HG03045 (cell line): ENCODE measurements around the gene STK11.
"Not testable (repeated sequence)": the region's sequence is repeated elsewhere in the genome, so short reads cannot be mapped to it uniquely, and the experiment has no call there.

ENCODE experiments used
- ATAC-seq: cut with Tn5 transposase; IDR thresholded peaks from one replicate; pipeline ENCODE4 v1.9.1; 2021; ENCODE audit warnings: mild to moderate bottlenecking, moderate library complexity; ENCODE audit not compliant: unreplicated experiment

The STK11 gene

DNA sequence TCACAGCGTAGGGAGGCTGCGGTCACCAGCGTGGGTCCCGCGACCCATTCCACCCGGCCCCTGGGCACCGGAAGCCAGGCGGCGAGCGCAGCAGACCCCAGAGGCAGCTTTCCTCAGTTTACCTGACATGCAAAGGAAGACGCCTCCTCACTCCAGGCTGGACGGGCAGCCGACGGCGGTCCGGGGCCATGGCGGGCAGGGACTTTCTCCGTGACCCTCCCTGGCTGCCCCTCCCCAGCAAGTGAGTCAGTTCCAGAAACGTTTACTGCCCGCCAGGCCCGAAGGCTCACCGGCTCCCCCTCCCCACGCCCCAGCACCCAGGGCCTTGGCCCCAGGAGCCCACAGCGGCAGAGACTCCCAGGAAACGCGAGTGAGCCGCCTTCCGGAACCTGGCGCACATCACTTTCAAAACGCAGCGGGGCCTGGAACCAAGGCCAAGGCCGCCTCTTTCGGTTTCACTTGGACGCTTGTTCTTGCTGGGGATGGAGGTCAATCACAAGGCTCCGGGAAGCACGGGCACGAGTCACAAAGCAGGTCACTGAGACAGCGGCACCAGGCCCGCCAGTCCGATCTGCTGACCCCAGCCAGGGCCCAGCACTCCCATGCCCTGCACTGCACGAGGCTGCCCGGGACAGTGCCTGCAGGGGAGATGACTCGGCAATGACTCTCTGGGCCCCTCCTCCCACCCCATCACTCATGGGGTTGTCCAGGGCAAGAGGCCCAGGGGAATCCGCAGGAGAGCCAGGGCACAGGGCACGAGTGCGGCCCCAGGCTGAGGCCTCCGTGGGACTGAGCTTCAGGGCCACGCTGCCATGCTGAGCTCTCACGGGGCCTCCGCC is 36.8 kb upstream of the STK11 start:
- ATAC-seq: no peak

DNA sequence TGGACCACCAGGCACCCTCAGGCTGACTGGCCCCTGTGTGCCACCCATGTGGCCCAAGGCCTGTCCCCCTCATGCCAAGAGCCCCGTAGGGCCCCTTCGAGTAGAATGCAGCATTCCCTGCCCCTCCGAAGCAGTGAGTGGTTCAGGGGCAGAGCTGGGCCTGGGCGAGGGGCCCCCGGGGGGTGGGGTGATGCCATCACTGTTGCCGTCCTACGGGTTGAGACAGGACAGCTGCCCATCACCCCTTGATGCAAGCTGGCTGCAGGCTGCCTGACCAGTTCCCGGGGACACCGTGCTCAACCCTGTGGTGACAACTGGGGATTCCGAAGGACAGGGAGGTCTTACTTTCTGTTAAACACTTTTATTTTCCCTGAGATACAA is 36.2 kb upstream of the STK11 start:
- no peak for ATAC-seq

DNA sequence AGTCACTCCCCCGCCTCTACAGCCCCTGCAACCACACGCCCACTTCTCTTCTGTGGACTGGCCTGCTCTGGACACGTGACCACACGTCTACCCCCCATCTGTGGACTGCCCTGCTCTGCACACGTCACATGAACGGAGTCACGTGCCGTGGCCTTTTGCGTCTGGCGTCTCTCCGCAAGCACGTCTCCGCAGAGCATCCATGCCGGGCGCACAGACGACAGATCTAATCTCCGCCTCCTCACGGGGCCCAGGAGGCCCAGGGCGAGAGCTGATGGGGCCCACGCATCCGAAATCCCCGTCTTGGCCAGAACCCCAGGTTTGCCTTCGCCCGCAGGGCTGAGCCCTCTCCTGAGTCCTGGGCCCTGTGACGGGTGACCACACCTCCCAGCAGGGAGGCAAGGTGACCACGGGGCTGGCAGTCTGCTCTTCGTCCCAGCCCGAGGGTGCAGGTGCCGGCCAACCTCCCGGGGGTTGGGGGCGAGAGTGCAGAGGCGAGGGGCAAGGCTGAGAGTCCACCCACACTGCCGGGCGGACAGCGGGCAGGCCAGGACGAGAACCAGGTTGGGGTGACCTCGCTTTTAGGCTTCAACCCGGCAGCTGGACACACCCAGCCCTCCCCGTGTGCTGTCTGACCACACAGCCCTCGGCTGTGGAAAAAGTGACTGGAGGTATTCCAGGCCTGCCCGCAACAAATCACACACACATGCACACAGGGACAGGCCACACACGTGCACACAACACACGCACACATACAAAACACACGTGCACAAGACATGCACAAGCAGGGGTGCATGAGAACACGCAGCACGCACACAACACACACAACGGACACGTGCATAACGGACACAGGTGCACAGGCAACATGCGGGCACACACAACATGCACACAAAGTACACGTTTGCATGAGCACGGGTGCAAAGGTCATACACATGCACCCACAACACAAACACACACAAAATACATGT is 35.4 kb upstream of the STK11 start:
- no peak for ATAC-seq

DNA sequence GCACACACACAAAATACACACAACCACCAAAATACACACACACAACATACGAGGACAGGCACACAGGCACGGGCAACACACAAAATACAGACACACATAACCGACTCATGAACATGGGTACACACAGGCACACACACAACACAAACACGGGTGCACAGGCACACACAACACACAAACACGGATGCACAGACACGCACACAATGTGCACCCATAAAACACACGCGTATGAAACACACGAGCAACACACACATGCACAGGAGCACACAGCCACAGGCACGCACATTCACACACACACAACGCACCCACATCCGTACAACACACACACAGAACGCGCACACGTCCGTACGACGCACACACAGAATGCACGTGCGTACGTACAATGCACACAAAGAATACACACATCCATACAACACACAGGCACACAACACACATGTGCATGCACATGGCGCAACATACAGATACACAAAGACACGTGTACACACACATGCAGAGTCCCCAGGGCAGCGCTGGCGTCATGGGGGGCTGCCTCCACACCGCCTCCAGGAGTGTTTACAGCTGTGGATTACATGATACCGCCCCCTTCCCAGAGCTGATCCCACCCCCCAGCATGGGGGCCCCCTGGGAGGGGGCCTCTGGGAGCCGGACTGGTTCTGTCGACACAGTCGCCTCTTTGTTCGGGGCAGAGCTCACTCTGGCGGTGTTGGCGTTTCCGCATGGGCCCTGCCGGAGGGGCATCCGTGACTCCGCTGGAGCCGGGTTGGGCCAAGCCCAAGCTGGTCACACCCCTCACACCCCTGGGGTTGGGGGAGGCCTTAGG is 34.4 kb upstream of the STK11 start:
- ATAC-seq: no peak

DNA sequence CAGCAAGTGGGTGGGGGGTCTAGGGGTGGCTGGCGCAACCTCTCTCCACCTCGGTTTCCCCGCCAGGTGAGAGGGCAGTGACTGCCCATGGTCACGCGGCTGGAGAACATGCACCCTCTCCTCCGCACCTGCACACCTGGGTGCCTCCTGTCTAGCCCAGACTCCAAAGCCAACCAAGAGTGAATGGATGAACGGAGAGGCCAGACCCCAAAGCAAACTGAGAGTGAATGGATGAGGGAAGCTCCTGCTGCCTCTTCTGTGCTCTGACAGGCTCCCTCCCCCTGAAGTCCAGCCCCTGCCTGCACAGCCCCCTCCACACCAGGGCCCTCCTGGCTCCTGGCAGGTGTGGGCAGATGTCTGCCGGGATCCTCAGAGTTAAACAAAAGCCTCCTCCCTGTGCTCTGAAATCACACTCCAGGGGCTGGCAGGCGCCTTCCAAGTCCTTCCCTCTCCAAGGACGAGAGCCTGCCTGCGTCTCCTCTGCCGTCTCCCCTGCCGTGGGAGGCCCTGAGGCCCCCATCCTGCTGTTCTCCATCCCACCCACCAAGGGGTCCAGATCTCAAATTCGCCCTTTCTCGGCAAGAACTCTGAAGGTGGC is 33.7 kb upstream of the STK11 start:
- no peak for ATAC-seq

DNA sequence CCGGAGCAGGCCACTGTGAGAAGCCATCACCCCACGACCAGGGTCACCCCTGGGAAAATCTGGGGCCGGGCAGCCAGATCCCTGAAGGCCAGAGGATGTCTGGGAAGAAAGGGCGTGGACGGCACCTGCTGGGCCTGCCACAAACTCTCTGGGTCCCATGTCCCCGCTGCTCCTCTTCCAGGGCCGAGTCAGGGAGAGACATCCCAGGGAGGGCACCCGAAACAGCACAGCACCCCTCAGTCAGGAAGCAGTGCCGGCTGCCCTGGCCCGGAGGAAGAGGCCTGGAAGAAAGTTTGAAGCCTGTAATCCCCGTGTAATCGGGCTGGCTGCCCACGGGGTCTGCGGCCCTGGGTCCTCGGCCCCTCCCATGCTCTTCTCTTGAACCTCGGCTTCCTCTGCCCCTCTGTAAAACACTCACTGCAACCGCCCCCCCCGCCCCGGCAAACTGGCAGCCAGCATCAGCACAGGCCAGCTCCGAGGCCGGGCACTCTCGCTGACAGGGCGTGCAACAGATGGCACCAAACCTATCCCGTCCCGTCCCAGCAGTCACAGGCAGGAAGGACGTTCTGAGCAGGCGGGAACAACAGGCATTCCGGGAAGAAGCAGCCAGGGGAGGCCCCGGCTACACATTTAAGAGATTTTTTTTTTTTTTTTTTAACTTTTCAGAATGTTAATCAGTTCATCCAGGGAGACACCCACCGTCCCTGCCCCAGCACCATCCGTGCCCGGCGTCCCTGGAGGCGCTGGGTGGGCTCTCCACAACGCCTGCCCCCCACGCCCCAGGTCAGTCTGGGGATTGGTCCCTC is 33.0 kb upstream of the STK11 start:
- ATAC-seq: no peak

DNA sequence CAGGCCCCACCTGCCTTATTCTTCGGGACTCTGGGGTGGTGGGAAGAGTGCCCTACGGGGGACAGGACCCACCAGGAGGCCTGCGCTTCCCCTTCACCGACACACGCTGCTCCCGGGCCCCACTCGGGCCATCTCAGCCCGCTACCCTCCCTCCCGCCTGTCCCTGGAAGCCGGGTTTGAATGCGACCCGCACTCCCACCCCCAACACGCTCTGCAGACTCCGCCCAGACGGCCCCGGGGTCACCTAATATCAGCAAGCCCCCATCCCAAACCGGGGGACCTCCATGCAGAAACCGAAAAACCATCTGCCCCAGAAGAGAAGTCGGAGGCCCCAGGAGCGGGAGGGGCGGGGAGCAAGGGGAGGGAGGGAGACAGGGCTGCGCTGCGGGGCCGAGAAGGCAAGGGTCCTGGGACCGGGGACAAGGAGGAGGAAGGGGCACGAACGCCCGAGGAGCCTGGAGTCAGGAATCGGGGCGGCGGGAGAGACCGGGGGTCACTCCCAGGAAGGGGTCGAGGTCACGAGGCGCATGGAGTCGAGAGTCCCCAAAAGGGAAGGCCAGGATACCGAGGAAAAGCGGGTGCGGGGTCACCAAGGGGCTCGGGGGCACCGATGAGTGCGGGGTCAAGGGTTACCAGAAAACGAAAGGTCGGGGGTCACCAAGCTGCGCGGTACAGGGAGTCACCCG is 32.3 kb upstream of the STK11 start:
- no peak for ATAC-seq

DNA sequence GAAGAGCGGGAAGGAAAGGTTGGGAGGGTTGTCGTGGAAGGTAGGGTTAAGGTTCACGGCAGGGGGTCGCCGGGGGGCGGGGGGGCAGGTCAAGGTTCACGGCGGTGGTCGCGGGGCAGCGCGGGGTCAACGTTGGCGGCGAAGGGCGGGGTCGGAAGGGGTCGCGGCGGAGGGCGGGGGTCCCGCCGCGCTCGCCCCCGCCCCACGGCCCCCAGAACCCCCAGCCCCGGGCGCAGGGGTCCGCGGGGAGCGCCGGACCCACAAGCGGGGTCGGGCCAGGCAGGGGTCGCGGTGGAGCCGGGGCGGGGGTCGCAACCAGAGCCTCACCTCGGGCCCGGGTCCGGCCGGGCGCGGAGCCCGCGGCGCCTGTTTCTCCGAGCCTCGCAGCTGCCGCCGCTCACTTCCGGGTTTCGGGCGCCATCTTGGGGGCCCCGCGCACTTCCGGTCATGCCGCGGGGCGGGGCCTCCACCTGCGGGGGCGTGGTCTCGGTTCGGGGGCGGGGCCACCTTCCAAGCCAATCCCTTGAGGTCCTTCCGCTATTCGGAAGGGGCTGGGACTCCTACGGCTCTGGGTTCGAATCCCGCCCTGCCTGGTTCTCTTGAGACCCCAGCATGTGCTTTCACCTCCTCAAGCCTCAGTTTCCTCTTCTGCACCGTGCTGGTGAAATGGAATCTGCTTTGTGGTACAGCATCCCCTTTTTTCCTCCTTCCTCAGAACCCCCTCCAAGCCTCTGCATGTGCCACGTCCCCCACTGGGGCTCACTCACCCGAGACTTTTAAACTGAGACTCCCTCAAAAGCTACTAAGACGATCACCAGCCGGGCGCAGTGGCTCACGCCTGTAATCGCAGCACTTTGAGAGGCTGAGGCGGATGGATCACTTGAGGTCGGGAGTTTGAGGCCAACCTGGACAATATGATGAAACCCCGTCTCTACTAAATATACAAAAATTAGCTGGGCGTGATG is 31.5 kb upstream of the STK11 start, which contains the start of gene SBNO2:
SBNO2 (minus strand) TSS at position 424 of the 965 bp plus-strand sequence. CDS start 19,992 bp downstream, outside the sequence.
- peak; percentile 56 for ATAC-seq

DNA sequence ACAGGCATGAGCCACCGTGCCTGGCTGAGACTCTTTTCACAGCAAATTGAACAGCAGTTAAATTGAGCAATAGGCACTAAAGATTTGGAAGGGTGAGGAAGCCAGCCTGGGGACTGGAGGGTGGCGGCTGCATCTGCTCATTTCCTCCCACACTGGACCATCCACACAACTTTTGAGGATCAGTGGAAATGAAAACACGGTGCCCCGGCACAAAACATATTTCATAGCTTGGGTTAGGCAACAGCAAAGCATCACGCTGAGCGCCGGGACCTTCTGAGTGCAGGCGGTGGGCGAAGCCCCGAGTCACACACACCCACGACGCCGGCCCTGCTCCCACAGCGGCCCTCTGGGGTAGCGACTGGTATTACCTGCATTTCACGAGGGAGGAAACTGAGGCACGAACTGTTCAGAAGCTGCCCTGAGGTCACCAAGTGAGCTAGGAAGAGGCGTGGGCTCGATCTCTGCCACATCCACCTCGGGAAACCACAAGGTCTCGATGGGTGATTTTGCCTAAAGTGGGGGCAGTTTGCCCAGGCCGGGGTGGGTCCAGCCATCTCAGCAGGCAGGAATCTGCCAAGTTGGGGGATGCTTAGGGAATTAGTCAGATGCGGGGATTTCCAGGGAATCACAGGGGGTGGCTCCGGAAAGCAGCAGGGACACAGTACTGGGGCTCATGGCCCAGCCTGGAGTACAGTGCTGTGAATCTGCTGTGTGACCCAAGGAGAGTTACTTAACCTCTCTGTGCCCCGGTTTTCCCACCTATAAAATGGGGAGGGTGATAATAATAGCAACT is 28.1 kb upstream of the STK11 start:
- ATAC-seq: no peak

DNA sequence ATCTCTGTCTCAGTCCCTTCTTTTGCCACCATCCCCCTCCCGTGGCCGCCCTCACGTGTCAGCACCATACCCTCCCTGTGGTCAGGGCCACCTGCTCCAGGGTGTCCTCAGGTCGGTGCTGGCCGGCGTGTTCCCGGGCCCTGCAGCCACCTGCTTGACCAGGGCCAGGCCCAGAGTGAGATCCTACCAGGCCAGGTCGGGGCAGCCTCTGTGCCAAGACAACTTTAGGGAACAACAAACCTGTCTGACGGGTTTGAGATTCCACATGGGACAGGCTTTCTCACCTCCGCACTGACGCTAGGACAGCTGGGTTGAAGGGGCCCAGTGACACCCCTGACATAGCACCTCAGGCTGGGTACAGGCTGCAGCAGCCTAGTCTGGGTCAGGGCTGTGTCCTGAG is 24.0 kb upstream of the STK11 start:
- ATAC-seq: no peak

DNA sequence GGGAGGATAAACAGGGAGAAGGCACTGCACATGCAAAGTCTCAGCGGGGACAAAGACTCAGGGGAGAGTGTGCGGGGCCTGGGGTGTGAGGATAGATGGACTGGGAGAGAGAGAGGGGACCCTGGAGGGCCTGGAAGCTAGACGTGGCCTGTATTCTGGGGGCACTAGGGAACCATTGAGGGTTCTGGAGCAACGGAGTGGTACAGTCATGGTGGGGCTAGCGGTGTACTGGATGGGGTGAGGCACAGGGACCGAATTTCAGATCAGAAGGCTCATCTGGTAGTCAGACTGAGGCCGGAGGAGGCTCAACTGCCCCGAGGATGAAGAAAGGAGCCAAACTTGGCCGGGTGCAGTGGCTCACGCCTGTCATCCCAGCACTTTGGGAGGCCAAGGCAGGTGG is 23.5 kb upstream of the STK11 start:
- ATAC-seq: no peak

DNA sequence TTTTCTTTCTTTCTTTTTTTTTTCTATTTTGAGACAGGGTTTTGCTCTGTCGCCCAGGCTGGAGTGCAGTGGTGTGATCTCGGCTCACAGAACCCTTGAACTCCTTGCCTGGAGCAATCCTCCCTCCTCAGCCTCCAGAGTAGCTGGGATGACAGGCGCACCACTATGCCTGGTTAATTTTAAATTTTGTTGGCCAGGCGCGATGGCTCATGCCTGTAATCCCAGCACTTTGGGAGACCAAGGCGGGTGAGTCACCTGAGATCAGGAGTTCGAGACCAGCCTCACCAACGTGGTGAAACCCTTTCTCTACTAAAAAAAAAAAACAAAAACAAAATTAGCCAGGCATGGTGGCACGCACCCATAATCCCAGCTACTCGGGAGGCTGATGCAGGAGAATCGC is 22.9 kb upstream of the STK11 start:
- no peak for ATAC-seq

DNA sequence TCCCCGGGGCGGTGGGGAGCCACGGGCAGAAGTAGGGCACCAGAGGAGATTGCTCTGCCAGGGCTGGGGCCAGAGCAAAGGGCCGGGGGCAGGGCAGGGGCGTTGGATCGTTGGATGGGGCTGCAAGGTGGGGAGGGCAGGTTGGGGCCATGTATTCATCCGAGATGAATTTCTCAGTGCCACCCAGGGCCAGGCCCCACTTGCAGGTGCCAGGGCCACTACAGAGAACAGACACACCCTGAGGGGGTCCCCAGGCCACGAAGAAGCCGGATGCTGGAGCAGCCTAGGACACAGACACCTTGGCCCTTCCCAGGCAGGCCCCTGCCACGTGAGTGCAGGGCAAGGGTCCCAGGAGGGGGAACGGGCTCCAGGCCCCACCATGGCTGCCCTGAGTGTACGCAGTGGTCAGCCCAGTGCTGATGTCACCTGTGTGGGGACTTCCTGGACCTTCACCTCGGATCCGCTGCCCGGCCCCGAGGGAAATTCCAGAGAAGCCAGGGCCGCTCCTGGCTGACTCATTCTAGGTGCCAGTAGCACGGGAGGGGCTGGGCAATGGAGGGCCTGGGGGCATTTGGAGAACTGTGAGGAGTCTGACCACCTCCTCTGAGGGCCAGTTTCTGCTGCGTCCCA is 21.9 kb upstream of the STK11 start:
- no peak for ATAC-seq

DNA sequence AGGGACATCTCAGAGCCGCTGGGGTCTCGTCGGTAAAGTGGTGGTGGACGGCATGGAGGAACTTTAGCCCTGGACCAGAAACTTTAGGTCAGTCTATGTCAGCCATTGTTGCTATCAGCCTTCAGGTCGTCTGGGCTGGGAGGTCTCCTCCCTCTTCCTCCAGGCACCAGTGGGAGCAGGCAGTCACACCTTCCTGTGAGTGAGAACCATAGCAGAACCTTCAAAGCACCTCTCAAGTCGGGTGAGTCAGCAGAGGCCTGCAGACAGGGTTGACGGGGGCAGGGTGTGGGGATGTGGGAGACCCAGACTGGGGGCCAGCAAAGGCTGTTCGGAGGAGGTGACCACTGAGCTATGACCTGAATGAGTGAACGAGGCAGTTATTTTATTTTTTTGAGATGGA is 16.2 kb upstream of the STK11 start:
- no peak for ATAC-seq

DNA sequence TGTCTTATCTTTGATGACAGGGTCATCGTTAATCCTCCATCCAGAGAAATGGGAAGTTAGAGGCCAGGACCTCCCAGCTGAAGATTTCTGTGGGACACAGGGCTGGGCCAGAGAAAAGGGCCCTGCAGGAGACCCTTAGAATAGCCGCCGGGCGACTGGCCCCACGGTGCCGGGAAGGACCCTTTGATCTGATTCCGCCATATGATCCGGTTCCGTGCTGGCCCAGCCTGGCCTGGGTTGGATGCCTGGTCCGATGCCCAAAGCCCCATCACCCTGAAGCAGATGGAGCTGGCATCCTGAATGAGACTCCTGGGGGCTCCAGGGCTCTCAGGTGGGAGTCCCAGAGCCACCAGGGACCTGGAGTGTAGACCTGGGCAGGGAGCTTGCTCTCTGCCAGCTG is 6.0 kb upstream of the STK11 start:
- ATAC-seq: no peak

DNA sequence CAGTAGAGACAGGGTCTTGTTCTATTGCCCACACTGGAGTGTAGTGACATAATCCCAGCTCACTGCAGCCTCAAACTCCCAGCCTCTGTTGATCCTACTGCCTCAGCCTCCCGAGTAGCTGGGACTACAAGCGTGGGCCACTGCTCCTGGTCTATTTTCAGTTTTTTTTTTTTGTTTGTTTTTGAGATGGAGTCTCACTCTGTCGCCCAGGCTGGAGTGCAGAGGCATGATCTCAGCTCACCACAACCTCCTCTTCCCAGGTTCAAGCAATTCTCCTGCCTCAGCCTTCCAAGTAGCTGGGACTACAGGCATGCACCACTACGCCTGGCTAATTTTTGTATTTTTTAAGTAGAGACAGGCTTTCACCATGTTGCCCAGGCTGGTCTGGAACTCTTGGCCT is 5.0 kb upstream of the STK11 start:
- not testable (repeated sequence) for ATAC-seq
